Right lobe of liver (tissue), 6 donors: ENCODE measurements around the gene KIAA1671. TPM values are rescaled to one million over a fixed set of nuclear protein-coding genes. Genes with fewer than 3 reads are reported as not detected.
A peak's percentile ranks its signal among the peaks of the same experiment; 100 is the strongest.

Source experiments
- ATAC-seq, 4 donors: fragments of 200-7000 bp; cut with Tn5 transposase; one replicate each; pipeline ENCODE4 v1.9.1; 2020; ENCODE audit warnings: mild to moderate bottlenecking in 4 of 4, moderate library complexity in 4 of 4
- DNase-seq, 3 donors: peaks; one replicate each; pipeline ENCODE4 v3.0.0-alpha.2; 2020
- H3K27ac ChIP-seq, 3 donors: fragments of 200-600 bp; one replicate each; pipeline ENCODE4 v1.8.0; 2022
- H3K27me3 ChIP-seq, 2 donors: fragments of 200-600 bp; one replicate each; pipeline ENCODE4 v1.8.0; 2022
- H3K36me3 ChIP-seq, 4 donors: fragments of 200-600 bp; sonication (generic) in 1 of 4; one replicate each; pipeline versions ENCODE4 v1.5.1 to v1.8.0; 2017 to 2022; ENCODE audit warnings: control low read depth in 1 of 4
- H3K4me1 ChIP-seq, 4 donors: fragments of 200-600 bp; sonication (generic) in 1 of 4; one replicate each; pipeline versions ENCODE4 v1.5.1 to v1.8.0; 2017 to 2022; ENCODE audit warnings: control low read depth in 1 of 4
- H3K4me3 ChIP-seq, 3 donors: fragments of 200-600 bp; one replicate each; pipeline ENCODE4 v1.8.0; 2022
- H3K9me3 ChIP-seq, 4 donors: fragments of 200-600 bp; sonication (generic) in 1 of 4; one replicate each; pipeline versions ENCODE4 v1.5.1 to v1.8.0; 2017 to 2022; ENCODE audit warnings: control low read depth in 1 of 4
- POLR2A ChIP-seq: fragments of 450-650 bp; IDR thresholded peaks from one replicate; pipeline ENCODE4 v1.6.1; 2017; ENCODE audit warnings: antibody characterized with exemption, mild to moderate bottlenecking
- WGBS: methylation state at CpG from one replicate; pipeline ENCODE4 v1.1.6; 2018; ENCODE audit warnings: low coverage, low lambda C conversion rate; ENCODE audit not compliant: insufficient coverage; ENCODE audit errors: missing lambda C conversion rate; 5-methylcytosine and 5-hydroxymethylcytosine counted together
- intact Hi-C, 2 donors: fragments of 100-400 bp; cut with DNase I; formaldehyde crosslinking; loops; one replicate each; pipeline versions ENCODE4 v1.11.2 to v1.14.1; 2022
- total RNA-seq, 6 experiments: library from RNA; depleted of rRNA in 2 of 6; stranded (reverse); fragments of >200 nt in 2 of 6; fragmentation: NEBNext Ultra II Directional in 3 of 6; extraction: Animal tissue kit (Norgen Biotek cat#: 25700) in 3 of 6; gene quantifications; one replicate each; pipeline versions ENCODE4 v1.1.0 to v1.2.4, GENCODE V29; 2016 to 2023
- TF ChIP-seq, protein P1 (sequence below), 4 donors: fragments of 200-600 bp in 3 of 4; fragments of 450-650 bp in 1 of 4; IDR thresholded peaks; one replicate each; pipeline versions ENCODE4 v1.5.1 to v1.8.0; 2016 to 2022; ENCODE audit warnings: antibody characterized with exemption in 4 of 4, mild to moderate bottlenecking in 2 of 4
- donor health status: DM: no; HTN: yes; CAD: no.
- donor health status: DM: no; HTN: no; CAD: no.
- donor health status: DM: no; HTN: no; CAD: no.
- donor health status: DM: no; HTN: yes; CAD: no.
- donor health status: DM: no; HTN: yes; CAD: no.

The KIAA1671 gene
- total RNA-seq, 6 experiments from 2014 or later, result 31.1 to 56.6 (median 39.2) TPM

DNA sequence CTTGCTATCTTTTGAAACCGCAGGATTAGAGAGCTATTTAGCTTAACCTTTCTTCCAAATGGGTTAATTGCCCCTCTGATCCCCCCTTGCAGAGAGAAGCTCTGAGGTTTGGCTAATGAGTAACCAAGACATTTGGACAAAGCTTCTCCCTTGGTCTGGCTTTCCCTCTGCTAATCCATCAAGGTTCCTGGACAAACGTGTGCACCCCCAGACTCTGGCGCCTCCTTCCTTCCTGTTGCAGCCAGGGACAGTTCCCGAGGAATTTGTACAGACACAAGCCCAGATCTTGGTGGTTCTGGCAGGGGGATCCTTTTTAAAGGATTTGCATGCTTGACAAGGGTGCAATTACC is 1.6 kb downstream of the KIAA1671 start:
- no peak for DNase-seq
- intact Hi-C loops, result loop anchor here (5.0 kb wide), 2 partner anchors 93 to 98 kb away; no protein-coding TSS in a partner anchor
- WGBS, result 25% methylated on average over 4 of the region's 4 CpGs
- Histone ChIP-seq H3K27ac (peak overlapping the region in 2 of 3 donors; percentile 66 to 84), H3K9me3 (no peaks in the 10 kb centered on the region), H3K36me3 (no peaks in the 10 kb centered on the region), H3K4me1 (peaks cover 0 to 11% (median 4%) of the 10 kb centered on the region in 4 donors), H3K4me3 (peak overlapping the region; percentile 70 to 77 (median 74)), H3K27me3 (no peaks in the 10 kb centered on the region)
- no peak for ATAC-seq
- TF ChIP-seq POLR2A, result no peak
- TF ChIP-seq, protein P1, sequence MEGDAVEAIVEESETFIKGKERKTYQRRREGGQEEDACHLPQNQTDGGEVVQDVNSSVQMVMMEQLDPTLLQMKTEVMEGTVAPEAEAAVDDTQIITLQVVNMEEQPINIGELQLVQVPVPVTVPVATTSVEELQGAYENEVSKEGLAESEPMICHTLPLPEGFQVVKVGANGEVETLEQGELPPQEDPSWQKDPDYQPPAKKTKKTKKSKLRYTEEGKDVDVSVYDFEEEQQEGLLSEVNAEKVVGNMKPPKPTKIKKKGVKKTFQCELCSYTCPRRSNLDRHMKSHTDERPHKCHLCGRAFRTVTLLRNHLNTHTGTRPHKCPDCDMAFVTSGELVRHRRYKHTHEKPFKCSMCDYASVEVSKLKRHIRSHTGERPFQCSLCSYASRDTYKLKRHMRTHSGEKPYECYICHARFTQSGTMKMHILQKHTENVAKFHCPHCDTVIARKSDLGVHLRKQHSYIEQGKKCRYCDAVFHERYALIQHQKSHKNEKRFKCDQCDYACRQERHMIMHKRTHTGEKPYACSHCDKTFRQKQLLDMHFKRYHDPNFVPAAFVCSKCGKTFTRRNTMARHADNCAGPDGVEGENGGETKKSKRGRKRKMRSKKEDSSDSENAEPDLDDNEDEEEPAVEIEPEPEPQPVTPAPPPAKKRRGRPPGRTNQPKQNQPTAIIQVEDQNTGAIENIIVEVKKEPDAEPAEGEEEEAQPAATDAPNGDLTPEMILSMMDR (IDR thresholded peaks at IDR 0.05), result no peak

DNA sequence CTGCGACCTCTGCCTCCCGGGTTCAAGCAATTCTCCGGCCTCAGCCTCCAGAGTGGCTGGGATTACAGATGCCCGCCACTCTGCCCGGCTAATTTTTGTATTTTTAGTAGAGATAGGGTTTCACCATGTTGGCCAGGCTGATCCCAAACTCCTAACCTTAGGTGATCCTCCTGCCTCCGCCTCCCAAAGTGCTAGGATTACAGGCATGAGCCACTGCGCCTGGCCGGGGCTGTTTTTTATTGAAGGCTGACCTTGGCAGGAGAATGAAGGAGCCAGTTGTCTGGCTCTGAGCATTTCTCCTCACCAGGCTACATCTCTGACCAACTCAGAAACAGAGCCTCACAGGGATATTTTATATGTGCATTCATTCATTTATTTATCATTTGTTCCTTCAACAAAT is 2.3 kb downstream of the KIAA1671 start:
- intact Hi-C loops, result loop anchor here (5.0 kb wide), 2 partner anchors 92 to 97 kb away; no protein-coding TSS in a partner anchor
- Histone ChIP-seq H3K27ac (no peak overlapping the region), H3K36me3 (no peaks in the 10 kb centered on the region), H3K27me3 (no peaks in the 10 kb centered on the region), H3K4me1 (peaks cover 0 to 11% (median 4%) of the 10 kb centered on the region in 4 donors), H3K4me3 (no peak overlapping the region), H3K9me3 (no peaks in the 10 kb centered on the region)
- no peak for TF ChIP-seq POLR2A
- TF ChIP-seq, protein P1 (IDR thresholded peaks at IDR 0.05), result no peak
- WGBS, result 92% methylated on average over 2 of the region's 8 CpGs
- ATAC-seq (no peak), DNase-seq (no peak)

DNA sequence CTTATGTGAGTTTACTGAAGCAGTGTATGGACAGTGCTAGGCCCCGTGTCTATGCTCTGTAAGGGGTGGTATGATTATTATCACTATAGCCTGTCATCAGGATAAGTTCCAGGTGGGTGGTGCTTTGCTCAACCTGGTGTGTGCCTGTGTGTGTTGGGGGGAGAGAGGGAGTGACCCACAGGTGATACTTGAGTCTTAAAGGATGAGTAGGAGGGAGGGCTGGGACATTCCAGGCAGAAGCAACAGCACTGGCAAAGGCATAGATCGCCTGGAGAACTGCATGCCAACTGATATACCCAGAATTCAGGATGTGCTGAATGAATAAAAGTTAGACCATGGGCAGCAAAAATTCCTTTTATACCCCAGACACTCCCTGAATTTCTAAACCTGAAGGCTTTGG is 4.5 kb downstream of the KIAA1671 start:
- Histone ChIP-seq H3K4me3 (no peak overlapping the region), H3K27ac (no peak overlapping the region), H3K36me3 (no peaks in the 10 kb centered on the region), H3K4me1 (peaks cover 0 to 11% (median 4%) of the 10 kb centered on the region in 4 donors), H3K27me3 (no peaks in the 10 kb centered on the region), H3K9me3 (no peaks in the 10 kb centered on the region)
- ATAC-seq (no peak), DNase-seq (no peak)
- intact Hi-C loops, result no loop called here
- 67% methylated on average over 1 of the region's 2 CpGs for WGBS
- no peak for TF ChIP-seq POLR2A
- TF ChIP-seq, protein P1 (IDR thresholded peaks at IDR 0.05), result no peak

DNA sequence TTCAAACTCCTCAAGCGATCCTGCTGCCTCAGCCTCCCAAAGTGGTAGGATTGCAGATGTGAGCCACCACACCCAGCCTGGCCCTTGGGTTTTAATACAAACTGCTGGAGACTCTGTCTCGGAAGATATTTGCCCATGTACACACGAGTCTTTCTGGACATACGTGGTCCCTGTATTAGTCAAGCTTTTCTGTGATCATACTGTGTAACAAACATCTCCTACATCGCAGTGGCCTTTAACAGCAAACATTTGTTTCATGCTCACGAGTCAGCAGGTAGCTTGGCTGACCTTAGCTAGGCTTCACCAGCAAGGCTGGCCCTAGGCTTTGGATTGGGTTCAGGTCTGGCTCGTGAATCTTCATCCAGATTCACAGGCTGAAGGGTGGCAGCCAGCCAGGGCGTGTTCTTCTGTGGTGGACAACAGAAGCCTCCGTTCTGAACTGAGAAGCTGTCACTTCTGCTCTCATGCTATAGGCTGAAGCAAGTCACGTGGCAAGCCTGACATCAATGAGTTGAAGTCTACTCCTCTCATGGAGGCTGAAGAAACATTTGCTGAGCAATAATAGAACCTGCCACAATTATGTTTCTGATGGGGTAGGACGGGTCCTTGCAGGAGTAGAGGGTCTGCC is 8.8 kb downstream of the KIAA1671 start:
- no peak for ATAC-seq
- Histone ChIP-seq H3K36me3 (no peaks in the 10 kb centered on the region), H3K4me3 (no peak overlapping the region), H3K27me3 (no peaks in the 10 kb centered on the region), H3K4me1 (peaks cover 0 to 11% (median 3%) of the 10 kb centered on the region in 4 donors), H3K9me3 (no peaks in the 10 kb centered on the region), H3K27ac (no peak overlapping the region)
- TF ChIP-seq POLR2A, result no peak
- TF ChIP-seq, protein P1 (IDR thresholded peaks at IDR 0.05), result no peak
- DNase-seq, result peak in 1 of 3 donors; percentile 53
- WGBS, result 59% methylated on average over 9 of the region's 11 CpGs
- intact Hi-C loops, result no loop called here
